GM18502 (cell line): ENCODE results near the gene TXK.

Source experiments
- ATAC-seq: cut with Tn5 transposase; IDR thresholded peaks from one replicate; pipeline ENCODE4 v1.9.1; 2021; ENCODE audit warnings: mild to moderate bottlenecking; ENCODE audit not compliant: unreplicated experiment, poor library complexity

TXK gene

DNA sequence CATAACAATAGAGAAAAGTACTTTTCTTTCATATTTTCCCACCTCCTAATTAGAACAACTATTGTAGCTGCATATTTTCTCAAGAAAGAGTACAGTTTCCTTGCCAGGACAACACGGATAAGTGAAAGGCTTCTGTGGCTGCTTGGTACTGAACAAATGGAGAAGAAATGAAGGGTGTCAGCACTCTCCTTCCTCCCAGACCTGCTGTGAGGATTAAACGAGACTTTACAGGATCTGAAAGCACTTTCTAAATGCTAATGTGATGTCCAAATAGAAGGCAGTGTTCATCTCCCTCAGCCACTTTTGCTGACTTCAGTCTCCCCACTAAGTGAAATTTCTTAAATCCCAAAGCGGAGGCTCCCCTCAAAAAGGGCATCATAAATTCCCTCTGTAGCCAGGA lies 103.6 kb downstream of the TXK start:
- no peak for ATAC-seq

DNA sequence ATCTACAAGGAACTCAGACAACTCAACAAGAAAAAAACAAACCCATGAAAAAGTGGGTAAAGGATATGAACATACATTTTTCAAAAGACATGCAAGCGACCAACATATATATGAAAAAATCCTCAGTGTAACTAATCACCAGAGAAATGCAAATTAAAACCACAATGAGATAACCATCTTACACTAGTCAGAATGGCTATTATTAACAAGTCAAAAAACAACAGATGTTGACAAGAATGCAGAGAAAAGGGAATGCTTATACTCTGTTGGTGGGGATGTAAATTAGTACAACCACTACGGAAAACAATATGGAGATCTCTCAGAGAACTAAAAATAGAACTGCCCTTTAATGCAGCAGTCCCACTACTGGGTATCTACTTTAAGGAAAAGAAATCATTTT lies 105.4 kb downstream of the TXK start:
- ATAC-seq = peak; percentile 70

DNA sequence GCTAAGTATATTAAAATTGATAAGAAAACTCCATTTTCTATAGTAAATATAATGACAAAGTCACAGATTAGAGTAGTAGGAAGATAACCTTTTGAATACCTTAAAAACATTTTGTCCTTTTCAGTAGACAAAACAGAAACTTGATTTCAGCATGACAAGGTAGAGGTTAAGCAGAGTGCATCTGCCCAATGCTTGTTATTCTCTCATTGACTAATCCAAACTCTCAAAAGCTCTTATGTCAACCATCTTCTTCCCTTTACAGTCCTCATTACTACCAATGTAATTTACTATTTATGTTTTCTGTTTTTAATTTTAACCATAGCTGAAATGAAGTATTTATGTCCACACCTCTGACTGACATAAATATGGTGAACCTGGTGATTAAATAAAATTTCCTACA lies 106.4 kb downstream of the TXK start:
- peak; percentile 87 for ATAC-seq

DNA sequence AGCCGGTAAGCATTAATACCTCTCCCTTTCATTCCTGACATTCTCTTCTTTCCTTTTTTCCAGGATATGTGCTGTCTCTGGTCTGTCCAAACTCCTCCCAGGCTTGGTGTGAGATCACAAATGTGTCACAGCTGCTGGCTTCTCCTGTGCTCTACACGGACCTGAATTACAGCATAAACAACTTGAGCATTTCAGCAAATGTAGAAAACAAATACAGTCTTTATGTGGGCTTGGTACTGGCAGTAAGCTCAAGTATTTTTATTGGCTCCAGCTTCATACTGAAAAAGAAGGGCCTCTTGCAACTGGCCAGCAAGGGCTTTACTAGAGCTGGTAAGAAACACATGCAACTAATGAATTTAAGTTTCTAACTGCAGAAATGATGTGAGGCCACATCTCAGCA lies 109.0 kb downstream of the TXK start:
- no peak for ATAC-seq

DNA sequence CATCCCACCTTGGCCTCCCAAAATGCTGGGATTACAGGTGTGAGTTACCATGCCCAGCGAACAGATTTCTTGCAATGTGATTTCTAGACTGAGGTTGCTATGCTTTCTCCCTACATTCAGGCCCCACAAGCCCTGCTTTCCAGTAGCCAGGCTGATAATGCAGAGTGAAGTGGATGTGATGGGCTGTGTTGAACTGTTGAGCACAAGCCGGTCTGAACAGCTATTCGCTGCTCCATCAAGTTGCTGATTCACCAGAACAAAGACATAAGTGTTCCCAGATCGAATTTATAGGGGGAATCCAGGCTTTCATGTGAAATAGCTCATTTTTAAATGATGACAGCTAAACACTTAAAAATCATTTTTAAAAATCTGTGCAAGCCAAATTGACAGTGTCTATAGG lies 109.5 kb downstream of the TXK start:
- ATAC-seq = no peak

DNA sequence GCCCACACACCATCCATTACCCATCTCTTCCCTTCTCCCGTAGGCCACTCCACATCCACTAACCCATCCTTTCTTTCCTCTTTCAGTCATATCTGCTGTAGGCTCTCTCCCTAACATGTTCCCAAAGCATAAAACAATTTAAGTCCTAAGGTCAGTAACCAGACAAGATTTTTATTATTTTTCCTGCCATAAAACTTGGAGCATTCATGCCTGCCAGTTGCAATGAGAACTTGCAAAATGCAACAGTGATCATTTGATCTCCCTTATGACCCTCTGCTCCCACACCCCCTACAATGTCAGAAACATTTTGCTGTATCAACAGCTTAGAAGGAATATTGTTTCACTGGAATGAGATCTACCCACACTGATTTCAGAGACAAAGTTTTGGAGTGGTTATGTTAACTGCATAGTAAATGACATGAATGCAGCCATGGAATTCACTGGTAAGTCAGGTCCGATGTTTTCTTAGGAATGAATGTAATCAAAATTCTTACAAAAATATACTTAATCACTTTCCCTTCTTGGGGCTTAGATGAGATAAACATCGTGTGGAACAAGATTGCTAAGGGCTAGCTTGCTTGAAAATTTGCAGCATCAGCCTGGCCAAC lies 111.8 kb downstream of the TXK start:
- no peak for ATAC-seq

DNA sequence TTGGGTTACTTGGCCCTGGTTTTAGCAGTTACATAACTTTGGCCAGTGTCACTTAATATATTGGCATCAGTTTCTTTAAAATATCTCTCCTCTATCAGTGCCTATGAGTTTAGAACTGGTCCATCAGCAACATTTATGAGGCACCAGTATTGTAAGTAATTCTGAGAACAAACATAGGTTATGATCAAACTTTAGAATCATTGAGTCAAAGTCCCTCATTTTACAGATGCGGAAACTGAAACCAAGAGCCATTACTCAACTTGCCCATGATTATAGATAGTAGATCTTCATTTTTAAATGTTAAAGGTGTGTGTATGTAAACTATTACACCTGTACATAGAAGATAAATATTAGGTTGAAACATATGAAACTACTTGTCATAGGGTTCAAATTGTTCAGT lies 113.0 kb downstream of the TXK start:
- ATAC-seq = no peak

DNA sequence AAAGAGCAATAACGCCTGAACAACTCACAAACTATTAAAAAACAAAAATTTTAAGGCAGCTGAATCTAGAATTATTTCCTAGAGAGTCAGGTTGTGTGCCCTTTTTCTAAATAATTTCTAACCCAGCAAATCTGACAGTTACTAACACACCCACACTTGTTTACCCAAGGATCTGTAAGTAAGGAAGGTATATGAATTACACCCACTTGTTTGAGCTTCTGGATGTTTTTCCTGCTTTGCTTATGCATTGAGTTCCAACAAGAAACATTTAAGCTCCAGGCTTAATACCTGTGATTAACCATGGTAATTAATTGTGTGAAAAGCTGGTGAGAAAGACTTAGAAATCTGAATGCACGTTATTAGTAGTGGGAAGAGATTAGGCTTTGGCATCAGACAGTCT lies 115.9 kb downstream of the TXK start:
- ATAC-seq = no peak

DNA sequence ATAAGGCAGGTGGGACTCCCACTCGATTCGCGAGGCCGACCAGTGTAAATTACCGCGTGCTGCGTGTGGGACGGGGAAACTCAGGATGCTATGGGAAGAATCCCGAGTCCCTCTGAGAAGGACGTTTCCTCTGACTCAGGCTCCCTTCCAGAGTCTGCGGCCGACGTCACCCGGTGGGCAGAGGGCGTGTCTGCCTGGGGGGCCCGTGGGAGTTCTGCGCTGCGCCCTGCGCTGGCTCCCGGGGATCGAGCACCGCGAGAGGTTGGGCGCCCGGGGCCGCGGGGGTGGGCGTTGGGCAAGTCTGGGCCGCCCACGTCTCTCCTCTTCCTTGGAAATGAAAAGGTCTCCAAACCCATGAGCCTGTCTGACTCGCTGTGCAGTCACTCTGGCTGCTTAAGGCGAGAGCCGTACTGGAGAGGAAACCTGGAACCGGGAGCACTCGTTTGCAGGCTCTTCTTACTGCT lies 116.9 kb downstream of the TXK start:
- no peak for ATAC-seq
